HCT116 (cell line): Measurements from ENCODE around the gene IL18RAP.

ENCODE experiments used
- TF ChIP-seq, protein P1 (sequence below): IDR thresholded peaks from 2 replicates; pipeline ENCODE4 v1.6.1; 2012; ENCODE audit warnings: low read depth
- TF ChIP-seq, protein P2 (sequence below), 3 experiments: fragments of 200-600 bp in 1 of 3; sonication (generic) in 1 of 3; IDR thresholded peaks in 2 of 3; conservative IDR thresholded peaks in 1 of 3; 2 replicates each; pipeline ENCODE4 v1.5.1; 2012 to 2017; ENCODE audit warnings: low read depth in 2 of 3, low read length in 2 of 3, antibody characterized with exemption in 1 of 3, borderline replicate concordance in 1 of 3, control low read depth in 1 of 3, mild to moderate bottlenecking in 1 of 3, mixed read lengths in 1 of 3, mixed run types in 1 of 3, moderate library complexity in 1 of 3; ENCODE audit not compliant: insufficient read depth in 1 of 3

DNA sequence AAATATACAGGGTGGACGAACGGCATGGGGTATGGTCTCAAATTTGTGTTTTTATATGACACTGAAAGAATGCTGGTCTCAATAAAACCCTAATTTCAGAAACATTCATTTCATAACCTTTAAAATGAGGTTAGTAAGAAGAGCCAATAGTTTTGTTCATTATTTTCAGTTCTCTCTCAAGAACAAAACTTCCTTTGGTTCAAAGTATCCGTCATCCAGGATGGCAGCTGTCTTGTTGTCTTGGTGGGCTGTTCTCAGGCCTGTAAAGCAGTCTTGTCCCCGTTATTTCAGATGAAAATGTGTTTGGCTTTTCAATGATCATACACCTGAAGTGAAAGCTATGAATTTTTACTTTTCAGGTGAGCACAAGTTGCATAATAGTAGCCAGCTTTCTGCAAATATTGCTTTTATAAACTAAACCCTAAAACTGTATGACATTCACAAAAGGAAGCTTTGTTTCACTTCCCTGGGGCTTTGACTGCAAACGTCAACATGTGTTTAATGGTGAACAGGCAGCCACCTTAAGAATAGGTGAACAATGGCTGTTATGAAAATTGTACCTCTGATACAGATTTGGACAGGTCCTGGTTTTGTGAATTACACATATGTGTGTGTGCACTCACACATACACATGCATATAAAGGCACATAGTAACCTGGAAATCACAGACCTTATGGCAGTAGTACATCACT lies 2.6 kb downstream of the IL18RAP start:
- TF ChIP-seq, protein P1, sequence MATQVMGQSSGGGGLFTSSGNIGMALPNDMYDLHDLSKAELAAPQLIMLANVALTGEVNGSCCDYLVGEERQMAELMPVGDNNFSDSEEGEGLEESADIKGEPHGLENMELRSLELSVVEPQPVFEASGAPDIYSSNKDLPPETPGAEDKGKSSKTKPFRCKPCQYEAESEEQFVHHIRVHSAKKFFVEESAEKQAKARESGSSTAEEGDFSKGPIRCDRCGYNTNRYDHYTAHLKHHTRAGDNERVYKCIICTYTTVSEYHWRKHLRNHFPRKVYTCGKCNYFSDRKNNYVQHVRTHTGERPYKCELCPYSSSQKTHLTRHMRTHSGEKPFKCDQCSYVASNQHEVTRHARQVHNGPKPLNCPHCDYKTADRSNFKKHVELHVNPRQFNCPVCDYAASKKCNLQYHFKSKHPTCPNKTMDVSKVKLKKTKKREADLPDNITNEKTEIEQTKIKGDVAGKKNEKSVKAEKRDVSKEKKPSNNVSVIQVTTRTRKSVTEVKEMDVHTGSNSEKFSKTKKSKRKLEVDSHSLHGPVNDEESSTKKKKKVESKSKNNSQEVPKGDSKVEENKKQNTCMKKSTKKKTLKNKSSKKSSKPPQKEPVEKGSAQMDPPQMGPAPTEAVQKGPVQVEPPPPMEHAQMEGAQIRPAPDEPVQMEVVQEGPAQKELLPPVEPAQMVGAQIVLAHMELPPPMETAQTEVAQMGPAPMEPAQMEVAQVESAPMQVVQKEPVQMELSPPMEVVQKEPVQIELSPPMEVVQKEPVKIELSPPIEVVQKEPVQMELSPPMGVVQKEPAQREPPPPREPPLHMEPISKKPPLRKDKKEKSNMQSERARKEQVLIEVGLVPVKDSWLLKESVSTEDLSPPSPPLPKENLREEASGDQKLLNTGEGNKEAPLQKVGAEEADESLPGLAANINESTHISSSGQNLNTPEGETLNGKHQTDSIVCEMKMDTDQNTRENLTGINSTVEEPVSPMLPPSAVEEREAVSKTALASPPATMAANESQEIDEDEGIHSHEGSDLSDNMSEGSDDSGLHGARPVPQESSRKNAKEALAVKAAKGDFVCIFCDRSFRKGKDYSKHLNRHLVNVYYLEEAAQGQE = no peak
- TF ChIP-seq, protein P2, sequence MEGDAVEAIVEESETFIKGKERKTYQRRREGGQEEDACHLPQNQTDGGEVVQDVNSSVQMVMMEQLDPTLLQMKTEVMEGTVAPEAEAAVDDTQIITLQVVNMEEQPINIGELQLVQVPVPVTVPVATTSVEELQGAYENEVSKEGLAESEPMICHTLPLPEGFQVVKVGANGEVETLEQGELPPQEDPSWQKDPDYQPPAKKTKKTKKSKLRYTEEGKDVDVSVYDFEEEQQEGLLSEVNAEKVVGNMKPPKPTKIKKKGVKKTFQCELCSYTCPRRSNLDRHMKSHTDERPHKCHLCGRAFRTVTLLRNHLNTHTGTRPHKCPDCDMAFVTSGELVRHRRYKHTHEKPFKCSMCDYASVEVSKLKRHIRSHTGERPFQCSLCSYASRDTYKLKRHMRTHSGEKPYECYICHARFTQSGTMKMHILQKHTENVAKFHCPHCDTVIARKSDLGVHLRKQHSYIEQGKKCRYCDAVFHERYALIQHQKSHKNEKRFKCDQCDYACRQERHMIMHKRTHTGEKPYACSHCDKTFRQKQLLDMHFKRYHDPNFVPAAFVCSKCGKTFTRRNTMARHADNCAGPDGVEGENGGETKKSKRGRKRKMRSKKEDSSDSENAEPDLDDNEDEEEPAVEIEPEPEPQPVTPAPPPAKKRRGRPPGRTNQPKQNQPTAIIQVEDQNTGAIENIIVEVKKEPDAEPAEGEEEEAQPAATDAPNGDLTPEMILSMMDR (IDR thresholded peaks at IDR 0.05 in 2 of 3, conservative IDR thresholded peaks at IDR 0.05 in 1 of 3; ENCODE audit: borderline replicate concordance in 1 of 3, insufficient read depth in 1 of 3, low read depth in 2 of 3, low read length in 2 of 3) = no peak
